ENCODE data around the gene LHX3.

GRCh38 chr9:136171801-136172411, 33.0 kb downstream of the LHX3 start:
- TF ChIP-seq CTCF (IDR thresholded peaks at IDR 0.05; ENCODE audit: low read depth, low read length) (no peak), POLR2A (IDR thresholded peaks at IDR 0.05; ENCODE audit: extremely low read depth, insufficient read length) (no peak), MAX (IDR thresholded peaks at IDR 0.05; ENCODE audit: low read depth, low read length) (no peak), MYC (IDR thresholded peaks at IDR 0.05; ENCODE audit: low read depth, low read length) (no peak)

Measured in NB4 (cell line).